SU-DHL-6 (cell line): ENCODE data around the gene XYLT1.

Experiments used
- H2AFZ ChIP-seq: fragments of 200-600 bp; sonication (generic); 2 replicates; pipeline ENCODE4 v1.6.1; 2014; ENCODE audit warnings: low read depth, mild to moderate bottlenecking, moderate library complexity, mixed read lengths, antibody characterized with exemption, low read length; ENCODE audit not compliant: severe bottlenecking
- H3F3A ChIP-seq: fragments of 200-600 bp; shearing (Covaris generic); 2 replicates; pipeline ENCODE4 v1.6.0; 2016; ENCODE audit warnings: antibody characterized with exemption, mild to moderate bottlenecking; ENCODE audit not compliant: insufficient read depth
- H3K27ac ChIP-seq: fragments of 200-600 bp; sonication (generic); 2 replicates; pipeline ENCODE4 v1.5.1; 2016; ENCODE audit warnings: low read depth, mild to moderate bottlenecking, low read length, moderate library complexity, mixed read lengths
- H3K27me3 ChIP-seq: fragments of 200-600 bp; sonication (generic), shearing (Covaris generic); 2 replicates; pipeline ENCODE4 v1.6.0; 2014; ENCODE audit warnings: mild to moderate bottlenecking, low read length
- H3K36me3 ChIP-seq: fragments of 200-600 bp; sonication (generic); 2 replicates; pipeline ENCODE4 v1.6.1; 2014; ENCODE audit warnings: mild to moderate bottlenecking, low read length, mixed read lengths
- H3K4me2 ChIP-seq: fragments of 300-600, 200-600 bp; shearing (Covaris generic), sonication (generic); 2 replicates; pipeline ENCODE4 v1.6.0; 2014; ENCODE audit warnings: low read length, low read depth, mild to moderate bottlenecking; ENCODE audit not compliant: poor library complexity, severe bottlenecking
- H3K4me3 ChIP-seq: fragments of 200-600 bp; sonication (generic); 2 replicates; pipeline ENCODE4 v1.5.1; 2014; ENCODE audit warnings: antibody characterized with exemption, low read length, mild to moderate bottlenecking, mixed read lengths; ENCODE audit not compliant: insufficient read depth, poor library complexity, severe bottlenecking
- H3K79me2 ChIP-seq: fragments of 200-600 bp; sonication (generic); 2 replicates; pipeline ENCODE4 v1.6.1; 2014; ENCODE audit warnings: mild to moderate bottlenecking, low read length, moderate library complexity; ENCODE audit not compliant: insufficient read depth
- H3K9ac ChIP-seq: fragments of 200-600 bp; sonication (generic); 2 replicates; pipeline ENCODE4 v1.7.0; 2014; ENCODE audit warnings: mild to moderate bottlenecking, low read length
- H3K9me2 ChIP-seq: fragments of 200-600 bp; sonication (generic); replicated peaks from 2 replicates; pipeline ENCODE4 v1.6.1; 2014; ENCODE audit warnings: low read length; ENCODE audit not compliant: insufficient read depth
- H3K9me3 ChIP-seq: fragments of 200-600 bp; sonication (generic); 2 replicates; pipeline ENCODE4 v1.6.1; 2014; ENCODE audit warnings: low read length, mixed read lengths; ENCODE audit not compliant: insufficient read depth
- H4K20me1 ChIP-seq: fragments of 200-600 bp; sonication (generic); 2 replicates; pipeline ENCODE4 v1.6.1; 2014; ENCODE audit warnings: low read depth, mild to moderate bottlenecking, antibody characterized with exemption, low read length, moderate library complexity, mixed read lengths
- CTCF ChIP-seq: fragments of 200-600 bp; sonication (generic); IDR thresholded peaks from one replicate; pipeline ENCODE4 v1.5.1; 2017; ENCODE audit warnings: antibody characterized with exemption, mild to moderate bottlenecking, low read length, moderate library complexity; ENCODE audit not compliant: insufficient read depth, poor library complexity, severe bottlenecking
- EZH2phosphoT487 ChIP-seq: fragments of 200-600 bp; sonication (generic), shearing (Covaris generic); conservative IDR thresholded peaks from 2 replicates; pipeline ENCODE4 v1.6.1; 2018; ENCODE audit warnings: mild to moderate bottlenecking, antibody characterized with exemption, low read length, moderate library complexity, mixed read lengths

XYLT1 gene

GRCh38 chr16:17364319-17365210, 106.2 kb downstream of the XYLT1 start:
- Histone ChIP-seq H4K20me1 (no peaks in the 10 kb centered on the region; the same call in 1 of the 2 replicates), H3K9me2 (no peaks in the 10 kb centered on the region), H2AFZ (no peak overlapping the region), H3K9me3 (no peaks in the 10 kb centered on the region), H3F3A (peaks cover 11% of the 10 kb centered on the region), H3K27me3 (no peaks in the 10 kb centered on the region), H3K36me3 (no peaks in the 10 kb centered on the region), H3K9ac (no peak overlapping the region), H3K4me3 (peak overlapping the region; percentile 3), H3K79me2 (peaks cover 33% of the 10 kb centered on the region), H3K27ac (no peak overlapping the region), H3K4me2 (peak overlapping the region; percentile 11)
- no peak for TF ChIP-seq CTCF
- no peak for TF ChIP-seq EZH2phosphoT487

GRCh38 chr16:17362946-17363345, 107.8 kb downstream of the XYLT1 start:
- Histone ChIP-seq H3K9me2 (no peaks in the 10 kb centered on the region), H3K9me3 (no peaks in the 10 kb centered on the region), H3K4me3 (no peak overlapping the region), H3F3A (no peaks in the 10 kb centered on the region), H3K9ac (no peak overlapping the region), H3K79me2 (peaks cover 29% of the 10 kb centered on the region), H3K4me2 (no peak overlapping the region), H3K27me3 (no peaks in the 10 kb centered on the region), H2AFZ (no peak overlapping the region), H3K36me3 (no peaks in the 10 kb centered on the region), H3K27ac (no peak overlapping the region), H4K20me1 (no peaks in the 10 kb centered on the region; the same call in 1 of the 2 replicates)
- TF ChIP-seq CTCF (no peak), EZH2phosphoT487 (no peak)

GRCh38 chr16:17362183-17362582, 108.6 kb downstream of the XYLT1 start:
- Histone ChIP-seq H3K9me3 (no peaks in the 10 kb centered on the region), H3K36me3 (no peaks in the 10 kb centered on the region), H3K79me2 (peaks cover 25% of the 10 kb centered on the region), H3K4me2 (no peak overlapping the region), H3K9me2 (no peaks in the 10 kb centered on the region), H4K20me1 (no peaks in the 10 kb centered on the region; the same call in 1 of the 2 replicates), H2AFZ (no peak overlapping the region), H3K9ac (no peak overlapping the region), H3K4me3 (no peak overlapping the region), H3K27ac (no peak overlapping the region), H3F3A (no peaks in the 10 kb centered on the region), H3K27me3 (no peaks in the 10 kb centered on the region)
- no peak for TF ChIP-seq EZH2phosphoT487
- TF ChIP-seq CTCF, result no peak
